Suprapubic skin (tissue), 4 donors: Measurements from ENCODE around the gene TAS2R46. TPM values are rescaled to one million over a fixed set of nuclear protein-coding genes. Genes with fewer than 3 reads are reported as not detected.

ENCODE experiments used
- DNase-seq, 2 donors: peaks; one replicate each; pipeline ENCODE4 v3.0.0-alpha.2; 2019; ENCODE audit warnings: low spot score in 2 of 2
- H3K27ac ChIP-seq: fragments of 200-600 bp; sonication (generic); one replicate; pipeline ENCODE4 v1.5.1; 2019
- H3K27me3 ChIP-seq: fragments of 200-600 bp; sonication (generic); one replicate; pipeline ENCODE4 v1.5.1; 2019
- H3K36me3 ChIP-seq: fragments of 200-600 bp; sonication (generic); one replicate; pipeline ENCODE4 v1.5.1; 2019
- H3K4me1 ChIP-seq: fragments of 200-600 bp; sonication (generic); one replicate; pipeline ENCODE4 v1.5.1; 2019
- H3K4me3 ChIP-seq: fragments of 200-600 bp; sonication (generic); one replicate; pipeline ENCODE4 v1.5.1; 2019; ENCODE audit warnings: mild to moderate bottlenecking
- H3K9me3 ChIP-seq: fragments of 200-600 bp; sonication (generic); one replicate; pipeline ENCODE4 v1.5.1; 2019
- CTCF ChIP-seq, 2 donors: fragments of 200-600 bp in 1 of 2; fragments of 450-650 bp in 1 of 2; sonication (generic) in 1 of 2; IDR thresholded peaks; one replicate each; pipeline ENCODE4 v1.5.1; 2016 to 2019; ENCODE audit warnings: antibody characterized with exemption in 2 of 2, mild to moderate bottlenecking in 1 of 2, moderate library complexity in 1 of 2
- EP300 ChIP-seq: sonication (generic); formaldehyde crosslinking; IDR thresholded peaks from one replicate; pipeline ENCODE4 v1.6.1; 2017; ENCODE audit warnings: antibody characterized with exemption
- POLR2A ChIP-seq, 2 donors: fragments of 450-650 bp; IDR thresholded peaks; one replicate each; pipeline ENCODE4 v1.6.1; 2017; ENCODE audit warnings: antibody characterized with exemption in 2 of 2, mild to moderate bottlenecking in 2 of 2, moderate library complexity in 2 of 2
- POLR2AphosphoS5 ChIP-seq, 3 donors: sonication (generic); formaldehyde crosslinking; IDR thresholded peaks; one replicate each; pipeline ENCODE4 v1.6.1; 2017; ENCODE audit warnings: antibody characterized with exemption in 3 of 3
- WGBS: methylation state at CpG from one replicate; pipeline ENCODE4 v1.1.5; 2018; 5-methylcytosine and 5-hydroxymethylcytosine counted together
- total RNA-seq, 4 donors: library from RNA; depleted of rRNA; stranded (reverse); fragments of >200 nt; gene quantifications; one replicate each; pipeline ENCODE4 v1.1.0, GENCODE V29; 2016

TAS2R46 gene
- total RNA-seq, 4 donors from 2014 or later: 1.2 to 8.9 (median 2.0) TPM; not detected in 1

GRCh38 chr12:11016937-11017336 is 45.2 kb downstream of the TAS2R46 start:
- H3K4me3 ChIP-seq: no peak overlapping the region
- DNase-seq: no peak
- no peaks in the 10 kb centered on the region for H3K27me3 ChIP-seq
- TF ChIP-seq POLR2AphosphoS5 (IDR thresholded peaks at IDR 0.05) (no peak), POLR2A (IDR thresholded peaks at IDR 0.05) (no peak), EP300 (no peak), CTCF (IDR thresholded peaks at IDR 0.05) (no peak)
- no peaks in the 10 kb centered on the region for H3K9me3 ChIP-seq
- no peak overlapping the region for H3K27ac ChIP-seq
- 80% methylated on average over 1 of the region's 1 CpG for WGBS
- no peaks in the 10 kb centered on the region for H3K36me3 ChIP-seq
- no peaks in the 10 kb centered on the region for H3K4me1 ChIP-seq

GRCh38 chr12:11015775-11016430 is 46.2 kb downstream of the TAS2R46 start:
- Histone ChIP-seq H3K36me3 (no peaks in the 10 kb centered on the region), H3K27ac (no peak overlapping the region), H3K4me1 (no peaks in the 10 kb centered on the region), H3K9me3 (no peaks in the 10 kb centered on the region), H3K4me3 (no peak overlapping the region), H3K27me3 (no peaks in the 10 kb centered on the region)
- 94% methylated on average over 4 of the region's 4 CpGs for WGBS
- TF ChIP-seq POLR2AphosphoS5 (IDR thresholded peaks at IDR 0.05): no peak
- TF ChIP-seq POLR2A (IDR thresholded peaks at IDR 0.05): no peak
- no peak for TF ChIP-seq CTCF (IDR thresholded peaks at IDR 0.05)
- TF ChIP-seq EP300: no peak
- DNase-seq: no peak

- Histone ChIP-seq H3K4me3 (no peak overlapping the region), H3K9me3 (no peaks in the 10 kb centered on the region), H3K27ac (no peak overlapping the region), H3K36me3 (no peaks in the 10 kb centered on the region), H3K4me1 (no peaks in the 10 kb centered on the region), H3K27me3 (no peaks in the 10 kb centered on the region)
- no peak for DNase-seq
- no peak for TF ChIP-seq POLR2A (IDR thresholded peaks at IDR 0.05)
- no peak for TF ChIP-seq POLR2AphosphoS5 (IDR thresholded peaks at IDR 0.05)
- TF ChIP-seq EP300: no peak
- TF ChIP-seq CTCF (IDR thresholded peaks at IDR 0.05): no peak
These were observed 47.9 kb downstream of the TAS2R46 start for GRCh38 chr12:11014234-11014633.

Other genes with a start within 250 kb of the TAS2R46 start
- 1 to 10 TPM in 1 of 4 donors, under 1 TPM in 3; 0.68 to 1.1 (median 0.75) TPM for gene TAS2R10, start 235.9 kb downstream of the TAS2R46 start, total RNA-seq
- 100 to 1,000 TPM in 2 of 4 donors, 10 to 100 TPM in 2; 37.1 to 399 (median 124) TPM for gene PRR4, start 212.8 kb downstream of the TAS2R46 start, total RNA-seq
- gene PRH1, start 178.0 kb downstream of the TAS2R46 start, total RNA-seq: 10 to 100 TPM in 3 of 4 donors, 1 to 10 TPM in 1; 8.8 to 51.3 (median 20.0) TPM
- 1 to 10 TPM in 2 of 4 donors, under 1 TPM in 2; 0.38 to 2.6 (median 1.7) TPM for gene TAS2R13, start 152.7 kb downstream of the TAS2R46 start, total RNA-seq
- 1 to 10 TPM in 1 of 4 donors, not detected in 3; 2.1 TPM for gene PRH2, start 133.1 kb downstream of the TAS2R46 start, total RNA-seq
- 1 to 10 TPM in 2 of 4 donors, under 1 TPM in 2; 0.23 to 3.5 (median 1.7) TPM for gene TAS2R14, start 123.0 kb downstream of the TAS2R46 start, total RNA-seq
- 1 to 10 TPM in 1 of 4 donors, under 1 TPM in 1, not detected in 2; 0.89 to 4.8 TPM for gene TAS2R50, start 75.4 kb downstream of the TAS2R46 start, total RNA-seq
- 1 to 10 TPM in 3 of 4 donors, not detected in 1; 1.0 to 4.1 (median 2.6) TPM for gene TAS2R20, start 64.0 kb downstream of the TAS2R46 start, total RNA-seq
- gene TAS2R19, start 39.7 kb downstream of the TAS2R46 start, total RNA-seq: 1 to 10 TPM in 2 of 4 donors, not detected in 2; 2.5 to 9.3 TPM
- gene TAS2R31, start 30.9 kb downstream of the TAS2R46 start, total RNA-seq: 1 to 10 TPM in 2 of 4 donors, under 1 TPM in 1, not detected in 1; 0.55 to 8.3 (median 3.5) TPM
- 1 to 10 TPM in 2 of 4 donors, under 1 TPM in 1, not detected in 1; 0.89 to 4.9 (median 4.7) TPM for gene TAS2R43, start 30.0 kb upstream of the TAS2R46 start, total RNA-seq
- 10 to 100 TPM in 1 of 4 donors, 1 to 10 TPM in 3; 1.6 to 11.3 (median 4.1) TPM for gene TAS2R30, start 72.3 kb upstream of the TAS2R46 start, total RNA-seq
- 1 to 10 TPM; 2.8 to 7.0 (median 4.1) TPM for gene SMIM10L1, start 108.9 kb upstream of the TAS2R46 start, total RNA-seq
- gene TAS2R42, start 124.6 kb upstream of the TAS2R46 start, total RNA-seq: not detected
- under 1 TPM in 1 of 4 donors, not detected in 3; 0.81 TPM for gene PRB3, start 207.4 kb upstream of the TAS2R46 start, total RNA-seq
- gene PRB4, start 248.1 kb upstream of the TAS2R46 start, total RNA-seq: not detected